Activated naive CD4-positive, alpha-beta T cell treated with anti-CD3 and anti-CD28 coated beads, Interleukin-2, amount 50 U/mL, for 24 hours (primary cell): ENCODE results near the gene VWA5B1.

Experiments
- H3K27ac Mint-ChIP-seq: one replicate; pipeline ENCODE4 v1.8.0; 2021; ENCODE audit warnings: mild to moderate bottlenecking, mixed read lengths
- H3K27me3 Mint-ChIP-seq: one replicate; pipeline ENCODE4 v1.8.0; 2021; ENCODE audit warnings: mixed read lengths
- H3K36me3 Mint-ChIP-seq: one replicate; pipeline ENCODE4 v1.8.0; 2021; ENCODE audit warnings: mixed read lengths
- H3K4me1 Mint-ChIP-seq: one replicate; pipeline ENCODE4 v1.8.0; 2021; ENCODE audit warnings: mixed read lengths
- H3K4me3 Mint-ChIP-seq: one replicate; pipeline ENCODE4 v1.8.0; 2021; ENCODE audit warnings: mild to moderate bottlenecking, mixed read lengths
- H3K9me3 Mint-ChIP-seq: one replicate; pipeline ENCODE4 v1.8.0; 2021; ENCODE audit warnings: mixed read lengths

The VWA5B1 gene

GRCh38 chr1:20361401-20361800 is 70.7 kb downstream of the VWA5B1 start:
- Mint-ChIP-seq H3K4me3 (no peak overlapping the region), H3K36me3 (no peaks in the 10 kb centered on the region), H3K9me3 (no peaks in the 10 kb centered on the region), H3K4me1 (peaks cover 11% of the 10 kb centered on the region), H3K27ac (no peak overlapping the region), H3K27me3 (peaks cover 33% of the 10 kb centered on the region)

- H3K4me1 Mint-ChIP-seq = peaks cover 11% of the 10 kb centered on the region
- no peak overlapping the region for H3K27ac Mint-ChIP-seq
- peaks cover 33% of the 10 kb centered on the region for H3K27me3 Mint-ChIP-seq
- H3K4me3 Mint-ChIP-seq = no peak overlapping the region
- no peaks in the 10 kb centered on the region for H3K9me3 Mint-ChIP-seq
- no peaks in the 10 kb centered on the region for H3K36me3 Mint-ChIP-seq
These were observed 71.2 kb downstream of the VWA5B1 start for GRCh38 chr1:20361805-20362381.

GRCh38 chr1:20362856-20363255 is 72.2 kb downstream of the VWA5B1 start:
- H3K4me3 Mint-ChIP-seq = no peak overlapping the region
- peaks cover 40% of the 10 kb centered on the region for H3K27me3 Mint-ChIP-seq
- H3K9me3 Mint-ChIP-seq = no peaks in the 10 kb centered on the region
- peaks cover 19% of the 10 kb centered on the region for H3K4me1 Mint-ChIP-seq
- no peak overlapping the region for H3K27ac Mint-ChIP-seq
- no peaks in the 10 kb centered on the region for H3K36me3 Mint-ChIP-seq

GRCh38 chr1:20365421-20366055 is 74.9 kb downstream of the VWA5B1 start:
- Mint-ChIP-seq H3K4me1 (peaks cover 8% of the 10 kb centered on the region), H3K9me3 (no peaks in the 10 kb centered on the region), H3K27ac (no peak overlapping the region), H3K36me3 (no peaks in the 10 kb centered on the region), H3K4me3 (no peak overlapping the region), H3K27me3 (peaks cover 42% of the 10 kb centered on the region)

- no peak overlapping the region for H3K4me3 Mint-ChIP-seq
- H3K9me3 Mint-ChIP-seq = no peaks in the 10 kb centered on the region
These were observed 75.4 kb downstream of the VWA5B1 start for GRCh38 chr1:20366056-20366462.

GRCh38 chr1:20366463-20367115 is 75.9 kb downstream of the VWA5B1 start:
- Mint-ChIP-seq H3K4me3 (no peak overlapping the region), H3K9me3 (no peaks in the 10 kb centered on the region), H3K27ac (no peak overlapping the region), H3K4me1 (peaks cover 8% of the 10 kb centered on the region), H3K36me3 (no peaks in the 10 kb centered on the region), H3K27me3 (peaks cover 42% of the 10 kb centered on the region)

More at GRCh38 chr1:20366056-20366462, 75.4 kb downstream of the VWA5B1 start:
- Mint-ChIP-seq H3K27me3 (peaks cover 42% of the 10 kb centered on the region), H3K4me1 (peaks cover 8% of the 10 kb centered on the region), H3K36me3 (no peaks in the 10 kb centered on the region), H3K27ac (no peak overlapping the region)

GRCh38 chr1:20367116-20367585 is 76.5 kb downstream of the VWA5B1 start:
- Mint-ChIP-seq H3K4me1 (peaks cover 8% of the 10 kb centered on the region), H3K9me3 (no peaks in the 10 kb centered on the region), H3K36me3 (no peaks in the 10 kb centered on the region), H3K4me3 (peak overlapping the region; percentile 59), H3K27ac (no peak overlapping the region), H3K27me3 (peaks cover 41% of the 10 kb centered on the region)

- Mint-ChIP-seq H3K4me1 (peaks cover 8% of the 10 kb centered on the region), H3K9me3 (no peaks in the 10 kb centered on the region), H3K36me3 (no peaks in the 10 kb centered on the region), H3K4me3 (peak overlapping the region; percentile 59), H3K27ac (no peak overlapping the region), H3K27me3 (peaks cover 37% of the 10 kb centered on the region)
These were observed 77.0 kb downstream of the VWA5B1 start for GRCh38 chr1:20367626-20368025.

- Mint-ChIP-seq H3K4me3 (no peak overlapping the region), H3K36me3 (no peaks in the 10 kb centered on the region), H3K9me3 (no peaks in the 10 kb centered on the region), H3K27me3 (peaks cover 34% of the 10 kb centered on the region), H3K27ac (no peak overlapping the region), H3K4me1 (peaks cover 8% of the 10 kb centered on the region)
These were observed 78.3 kb downstream of the VWA5B1 start for GRCh38 chr1:20368866-20369470.

GRCh38 chr1:20370698-20371097 is 80.0 kb downstream of the VWA5B1 start:
- H3K27me3 Mint-ChIP-seq = peaks cover 22% of the 10 kb centered on the region
- no peaks in the 10 kb centered on the region for H3K36me3 Mint-ChIP-seq
- no peaks in the 10 kb centered on the region for H3K9me3 Mint-ChIP-seq
- H3K4me1 Mint-ChIP-seq = peaks cover 8% of the 10 kb centered on the region
- H3K27ac Mint-ChIP-seq = no peak overlapping the region
- H3K4me3 Mint-ChIP-seq = no peak overlapping the region

- Mint-ChIP-seq H3K4me1 (peaks cover 8% of the 10 kb centered on the region), H3K27ac (no peak overlapping the region), H3K27me3 (peaks cover 24% of the 10 kb centered on the region), H3K9me3 (no peaks in the 10 kb centered on the region), H3K4me3 (no peak overlapping the region), H3K36me3 (no peaks in the 10 kb centered on the region)
These were observed 80.7 kb downstream of the VWA5B1 start for GRCh38 chr1:20371411-20371810.

GRCh38 chr1:20371883-20372282 is 81.2 kb downstream of the VWA5B1 start:
- Mint-ChIP-seq H3K4me3 (no peak overlapping the region), H3K27me3 (peaks cover 26% of the 10 kb centered on the region), H3K36me3 (no peaks in the 10 kb centered on the region), H3K9me3 (no peaks in the 10 kb centered on the region), H3K4me1 (peaks cover 8% of the 10 kb centered on the region), H3K27ac (no peak overlapping the region)

GRCh38 chr1:20372676-20373075 is 82.0 kb downstream of the VWA5B1 start:
- H3K27ac Mint-ChIP-seq = no peak overlapping the region
- no peaks in the 10 kb centered on the region for H3K9me3 Mint-ChIP-seq
- H3K36me3 Mint-ChIP-seq = no peaks in the 10 kb centered on the region
- H3K27me3 Mint-ChIP-seq = peaks cover 19% of the 10 kb centered on the region
- no peak overlapping the region for H3K4me3 Mint-ChIP-seq
- H3K4me1 Mint-ChIP-seq = peaks cover 1% of the 10 kb centered on the region

- peaks cover 18% of the 10 kb centered on the region for H3K27me3 Mint-ChIP-seq
- H3K4me1 Mint-ChIP-seq = no peaks in the 10 kb centered on the region
- H3K9me3 Mint-ChIP-seq = no peaks in the 10 kb centered on the region
- H3K36me3 Mint-ChIP-seq = no peaks in the 10 kb centered on the region
- H3K27ac Mint-ChIP-seq = no peak overlapping the region
- no peak overlapping the region for H3K4me3 Mint-ChIP-seq
These were observed 82.6 kb downstream of the VWA5B1 start for GRCh38 chr1:20373286-20373685.

- no peaks in the 10 kb centered on the region for H3K36me3 Mint-ChIP-seq
- peaks cover 13% of the 10 kb centered on the region for H3K27me3 Mint-ChIP-seq
- H3K4me1 Mint-ChIP-seq = no peaks in the 10 kb centered on the region
- H3K4me3 Mint-ChIP-seq = no peak overlapping the region
- H3K9me3 Mint-ChIP-seq = no peaks in the 10 kb centered on the region
- no peak overlapping the region for H3K27ac Mint-ChIP-seq
These were observed 83.1 kb downstream of the VWA5B1 start for GRCh38 chr1:20373764-20374163.

- Mint-ChIP-seq H3K27ac (no peak overlapping the region), H3K4me3 (no peak overlapping the region), H3K27me3 (peaks cover 13% of the 10 kb centered on the region), H3K9me3 (no peaks in the 10 kb centered on the region), H3K4me1 (no peaks in the 10 kb centered on the region), H3K36me3 (no peaks in the 10 kb centered on the region)
These were observed 84.9 kb downstream of the VWA5B1 start for GRCh38 chr1:20375563-20375962.
